ENCODE measurements around the gene ANKMY1. TPM values are rescaled to one million over a fixed set of nuclear protein-coding genes. Genes with fewer than 3 reads are reported as not detected.

ANKMY1 gene
- total and polyA plus RNA-seq, 2 donors (not counting 1 experiment from before 2014, with no cell fraction given): 51.7 to 72.1 TPM

DNA sequence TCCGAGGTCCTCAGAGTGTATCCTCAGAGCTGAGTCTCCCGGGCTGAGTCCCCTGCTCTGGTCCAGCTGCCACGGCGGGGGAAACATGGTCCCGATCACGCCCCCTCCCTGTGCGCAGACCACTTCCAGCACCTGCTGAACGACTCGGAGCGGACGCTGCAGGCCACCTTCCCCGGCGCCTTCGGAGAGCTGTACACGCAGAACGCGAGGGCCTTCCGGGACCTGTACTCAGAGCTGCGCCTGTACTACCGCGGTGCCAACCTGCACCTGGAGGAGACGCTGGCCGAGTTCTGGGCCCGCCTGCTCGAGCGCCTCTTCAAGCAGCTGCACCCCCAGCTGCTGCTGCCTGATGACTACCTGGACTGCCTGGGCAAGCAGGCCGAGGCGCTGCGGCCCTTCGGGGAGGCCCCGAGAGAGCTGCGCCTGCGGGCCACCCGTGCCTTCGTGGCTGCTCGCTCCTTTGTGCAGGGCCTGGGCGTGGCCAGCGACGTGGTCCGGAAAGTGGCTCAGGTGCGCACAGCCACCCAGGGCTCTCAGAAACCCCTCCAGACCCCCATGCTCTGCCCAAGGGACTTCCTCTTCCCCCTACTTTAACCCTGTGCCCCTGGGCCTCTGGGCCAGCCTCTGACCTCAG, 95.6 kb downstream of the ANKMY1 start:
- Histone ChIP-seq H3K27ac (ENCODE audit: low read length in 2 of 2) (no peak overlapping the region), H3K27me3 (replicated peaks in 1 of 4; ENCODE audit: control extremely low read depth in 1 of 4, control insufficient read depth in 3 of 4, insufficient read depth in 4 of 4, low read length in 3 of 4) (peaks cover 0 to 8% (median 1%) of the 10 kb centered on the region in 4 experiments), H3K4me1 (ENCODE audit: control insufficient read depth in 2 of 2, insufficient read depth in 2 of 2, low read length in 2 of 2) (no peaks in the 10 kb centered on the region), H3K9me3 (ENCODE audit: control extremely low read depth in 1 of 3, control insufficient read depth in 2 of 3, insufficient read depth in 1 of 3, low read length in 2 of 3) (peaks cover 0 to 3% (median 0%) of the 10 kb centered on the region in 3 donors), H3K4me2 (replicated peaks; ENCODE audit: low read depth, low read length, poor library complexity, severe bottlenecking) (no peak overlapping the region), H3K9ac (ENCODE audit: low read length) (no peak overlapping the region), H3K36me3 (replicated peaks in 1 of 2; ENCODE audit: control extremely low read depth in 1 of 2, control insufficient read depth in 1 of 2, extremely low read depth in 1 of 2, insufficient read depth in 2 of 2, low read length in 1 of 2) (no peaks in the 10 kb centered on the region), H4K20me1 (ENCODE audit: control insufficient read depth, insufficient read depth, low read length, poor library complexity, severe bottlenecking) (no peaks in the 10 kb centered on the region), H2AFZ (ENCODE audit: insufficient read depth, low read depth, low read length, poor library complexity, severe bottlenecking) (no peak overlapping the region), H3K79me2 (ENCODE audit: control insufficient read depth, insufficient read depth, low read length) (no peaks in the 10 kb centered on the region), H3K4me3 (ENCODE audit: control extremely low read depth in 1 of 5, extremely low read depth in 1 of 5, insufficient read depth in 1 of 5, low read depth in 2 of 5, low read length in 4 of 5) (no peak overlapping the region)
- H3K9me3 Mint-ChIP-seq (ENCODE audit: insufficient read depth): no peaks in the 10 kb centered on the region
- H3K4me3 Mint-ChIP-seq: no peak overlapping the region
- no peak for ATAC-seq (ENCODE audit: low read depth)
- H3K27me3 Mint-ChIP-seq: no peaks in the 10 kb centered on the region
- WGBS (ENCODE audit: insufficient coverage): 94% methylated on average over 41 of the region's 41 CpGs
- no peak overlapping the region for H3K27ac Mint-ChIP-seq
- intact Hi-C loops (cut with micrococcal nuclease): no loop called here
- no peaks in the 10 kb centered on the region for H3K4me1 Mint-ChIP-seq
- ChIA-PET CTCF (no interaction called here), POLR2A (no interaction called here)
- no peak for DNase-seq
- TF ChIP-seq CTCF (IDR thresholded peaks at IDR 0.05): no peak
- TF ChIP-seq EZH2 (IDR thresholded peaks at IDR 0.05; ENCODE audit: borderline replicate concordance, insufficient read depth, low read depth, low read length, poor library complexity, severe bottlenecking): no peak

DNA sequence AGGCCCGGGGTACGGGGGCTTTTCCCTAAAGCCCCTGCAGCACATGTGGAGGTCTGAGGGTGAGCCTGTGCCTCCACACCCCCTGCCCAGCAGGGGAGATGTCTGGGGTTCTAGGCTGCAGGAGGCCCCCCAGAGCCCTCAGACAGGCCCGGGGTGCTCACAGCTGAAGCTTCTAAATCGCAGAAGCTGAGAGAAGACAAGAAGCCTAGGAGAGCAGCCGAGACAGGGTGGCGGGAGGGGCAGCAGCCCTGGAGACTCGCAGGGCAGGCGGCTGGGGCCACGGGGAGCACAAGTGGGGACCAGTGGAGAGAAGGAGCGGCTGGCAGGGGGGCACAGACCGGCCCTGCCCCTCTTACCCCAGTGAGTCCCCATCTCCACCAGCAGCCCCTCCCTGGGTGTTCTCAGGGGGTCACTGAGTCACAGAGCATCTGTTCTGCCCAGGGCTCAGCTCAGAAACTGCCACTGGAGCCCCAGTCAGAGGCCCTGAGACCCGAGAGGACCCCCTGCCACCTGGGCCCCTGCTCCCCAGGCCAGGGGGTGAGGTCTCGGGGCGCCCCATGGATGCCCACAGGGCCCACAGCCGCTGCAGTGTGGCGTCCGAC, 96.2 kb downstream of the ANKMY1 start:
- Histone ChIP-seq H3K27me3 (replicated peaks in 1 of 4; ENCODE audit: control extremely low read depth in 1 of 4, control insufficient read depth in 3 of 4, insufficient read depth in 4 of 4, low read length in 3 of 4) (peaks cover 0 to 14% (median 4%) of the 10 kb centered on the region in 4 experiments), H2AFZ (ENCODE audit: insufficient read depth, low read depth, low read length, poor library complexity, severe bottlenecking) (no peak overlapping the region), H3K36me3 (replicated peaks in 1 of 2; ENCODE audit: control extremely low read depth in 1 of 2, control insufficient read depth in 1 of 2, extremely low read depth in 1 of 2, insufficient read depth in 2 of 2, low read length in 1 of 2) (no peaks in the 10 kb centered on the region), H3K9me3 (ENCODE audit: control extremely low read depth in 1 of 3, control insufficient read depth in 2 of 3, insufficient read depth in 1 of 3, low read length in 2 of 3) (peaks cover 0 to 3% (median 0%) of the 10 kb centered on the region in 3 donors), H3K9ac (ENCODE audit: low read length) (no peak overlapping the region), H4K20me1 (ENCODE audit: control insufficient read depth, insufficient read depth, low read length, poor library complexity, severe bottlenecking) (no peaks in the 10 kb centered on the region), H3K4me1 (ENCODE audit: control insufficient read depth in 2 of 2, insufficient read depth in 2 of 2, low read length in 2 of 2) (no peaks in the 10 kb centered on the region), H3K4me3 (ENCODE audit: control extremely low read depth in 1 of 5, extremely low read depth in 1 of 5, insufficient read depth in 1 of 5, low read depth in 2 of 5, low read length in 4 of 5) (no peak overlapping the region), H3K27ac (ENCODE audit: low read length in 2 of 2) (no peak overlapping the region), H3K79me2 (ENCODE audit: control insufficient read depth, insufficient read depth, low read length) (no peaks in the 10 kb centered on the region), H3K4me2 (replicated peaks; ENCODE audit: low read depth, low read length, poor library complexity, severe bottlenecking) (no peak overlapping the region)
- H3K4me1 Mint-ChIP-seq: no peaks in the 10 kb centered on the region
- WGBS (ENCODE audit: insufficient coverage): 88% methylated on average over 15 of the region's 17 CpGs
- no peaks in the 10 kb centered on the region for H3K27me3 Mint-ChIP-seq
- POLR2A ChIA-PET: no interaction called here
- intact Hi-C loops (cut with micrococcal nuclease): no loop called here
- TF ChIP-seq CTCF (IDR thresholded peaks at IDR 0.05): no peak
- TF ChIP-seq EZH2 (IDR thresholded peaks at IDR 0.05; ENCODE audit: borderline replicate concordance, insufficient read depth, low read depth, low read length, poor library complexity, severe bottlenecking): no peak
- H3K9me3 Mint-ChIP-seq (ENCODE audit: insufficient read depth): no peaks in the 10 kb centered on the region
- DNase-seq: no peak
- no peak overlapping the region for H3K27ac Mint-ChIP-seq
- no peak overlapping the region for H3K4me3 Mint-ChIP-seq
- no peak for ATAC-seq (ENCODE audit: low read depth)
- CTCF ChIA-PET: no interaction called here
